Measurements from ENCODE around the gene UEVLD. TPM values are rescaled to one million over a fixed set of nuclear protein-coding genes. Genes with fewer than 3 reads are reported as not detected.

UEVLD gene
- total RNA-seq, 4 donors from 2014 or later: 19.5 to 37.9 (median 35.4) TPM

GRCh38 chr11:18615628-18616392 is 27.3 kb upstream of the UEVLD start:
- 93 to 97% methylated on average over 11 of the region's 11 CpGs for WGBS, 2 donors
- H3K9me3 ChIP-seq: no peaks in the 10 kb centered on the region
- no peak overlapping the region for H3K4me3 ChIP-seq (replicated peaks in 1 of 3)
- intact Hi-C loops (cut with DNase I): no loop called here
- H3K27me3 ChIP-seq: no peaks in the 10 kb centered on the region
- peaks cover 27 to 30% of the 10 kb centered on the region in 2 donors for H3K36me3 ChIP-seq
- no peak overlapping the region for H3K27ac ChIP-seq
- DNase-seq: no peak
- peaks cover 5 to 10% of the 10 kb centered on the region in 2 donors for H3K4me1 ChIP-seq
- TF ChIP-seq POLR2A (IDR thresholded peaks at IDR 0.05): no peak
- no peak for TF ChIP-seq CTCF (IDR thresholded peaks at IDR 0.05)

GRCh38 chr11:18614667-18615066 is 26.1 kb upstream of the UEVLD start:
- no peak for DNase-seq
- Histone ChIP-seq H3K27me3 (no peaks in the 10 kb centered on the region), H3K9me3 (no peaks in the 10 kb centered on the region), H3K4me1 (peaks cover 5 to 10% of the 10 kb centered on the region in 2 donors), H3K36me3 (peaks cover 37 to 38% of the 10 kb centered on the region in 2 donors), H3K27ac (no peak overlapping the region), H3K4me3 (replicated peaks in 1 of 3) (no peak overlapping the region)
- 92 to 94% methylated on average over 7 to 10 of the region's 10 CpGs for WGBS, 2 donors
- intact Hi-C loops (cut with DNase I): no loop called here
- TF ChIP-seq CTCF (IDR thresholded peaks at IDR 0.05) (no peak), POLR2A (IDR thresholded peaks at IDR 0.05) (no peak)

- H3K4me1 ChIP-seq: no peaks in the 10 kb centered on the region
- WGBS, 2 donors: 93 to 98% methylated on average over 4 of the region's 4 CpGs
- no peak for TF ChIP-seq CTCF (IDR thresholded peaks at IDR 0.05)
- TF ChIP-seq POLR2A (IDR thresholded peaks at IDR 0.05): no peak
- H3K27ac ChIP-seq: no peak overlapping the region
- no peak for DNase-seq
- H3K36me3 ChIP-seq: peaks cover 46 to 48% of the 10 kb centered on the region in 2 donors
- no peaks in the 10 kb centered on the region for H3K9me3 ChIP-seq
- H3K27me3 ChIP-seq: no peaks in the 10 kb centered on the region
- intact Hi-C loops (cut with DNase I): no loop called here
- no peak overlapping the region for H3K4me3 ChIP-seq (replicated peaks in 1 of 3)
These were observed 23.9 kb upstream of the UEVLD start for GRCh38 chr11:18612394-18612793.

GRCh38 chr11:18611196-18611595 is 22.7 kb upstream of the UEVLD start:
- Histone ChIP-seq H3K27ac (no peak overlapping the region), H3K36me3 (peaks cover 46 to 53% of the 10 kb centered on the region in 2 donors), H3K9me3 (no peaks in the 10 kb centered on the region), H3K27me3 (no peaks in the 10 kb centered on the region), H3K4me3 (replicated peaks in 1 of 3) (no peak overlapping the region), H3K4me1 (no peaks in the 10 kb centered on the region)
- DNase-seq: no peak
- TF ChIP-seq CTCF (IDR thresholded peaks at IDR 0.05): no peak
- no peak for TF ChIP-seq POLR2A (IDR thresholded peaks at IDR 0.05)
- 91 to 94% methylated on average over 2 of the region's 2 CpGs for WGBS, 2 donors
- intact Hi-C loops (cut with DNase I): no loop called here

- no peak for TF ChIP-seq CTCF (IDR thresholded peaks at IDR 0.05)
- no peak for TF ChIP-seq POLR2A (IDR thresholded peaks at IDR 0.05)
- no peaks in the 10 kb centered on the region for H3K4me1 ChIP-seq
- WGBS, 2 donors: 74% methylated on average over 3 of the region's 3 CpGs
- H3K36me3 ChIP-seq: peaks cover 23 to 31% of the 10 kb centered on the region in 2 donors
- no peak overlapping the region for H3K27ac ChIP-seq
- intact Hi-C loops (cut with DNase I): no loop called here
- DNase-seq: no peak
- H3K9me3 ChIP-seq: no peaks in the 10 kb centered on the region
- no peak overlapping the region for H3K4me3 ChIP-seq (replicated peaks in 1 of 3)
- H3K27me3 ChIP-seq: no peaks in the 10 kb centered on the region
These were observed 19.8 kb upstream of the UEVLD start for GRCh38 chr11:18608376-18608775.
